Fibroblast of gingiva (primary cell): ENCODE measurements around the gene PSMD11.

ENCODE experiments used
- DNase-seq: peaks from one replicate; pipeline ENCODE4 v3.0.0-alpha.2; 2011; ENCODE audit warnings: low read depth

Gene PSMD11

DNA sequence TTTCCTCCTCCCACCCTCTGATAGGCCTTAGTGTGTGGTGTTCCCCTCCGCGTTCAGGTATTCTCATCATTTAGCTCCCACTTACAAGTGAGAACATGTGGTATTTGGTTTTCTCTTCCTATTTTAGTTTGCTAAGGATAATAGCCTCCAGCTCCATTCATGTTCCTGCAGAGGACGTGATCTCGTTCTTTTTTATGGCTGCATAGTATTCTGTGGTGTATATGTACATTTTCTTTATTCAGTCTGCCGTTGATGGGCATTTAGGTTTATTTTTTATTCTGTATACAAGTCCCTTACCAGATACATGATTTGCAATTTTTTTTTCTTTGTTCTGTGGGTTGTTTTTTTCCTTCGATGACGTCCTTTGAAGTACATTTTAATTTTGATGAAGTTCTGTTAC is 23.6 kb downstream of the PSMD11 start:
- DNase-seq = no peak

DNA sequence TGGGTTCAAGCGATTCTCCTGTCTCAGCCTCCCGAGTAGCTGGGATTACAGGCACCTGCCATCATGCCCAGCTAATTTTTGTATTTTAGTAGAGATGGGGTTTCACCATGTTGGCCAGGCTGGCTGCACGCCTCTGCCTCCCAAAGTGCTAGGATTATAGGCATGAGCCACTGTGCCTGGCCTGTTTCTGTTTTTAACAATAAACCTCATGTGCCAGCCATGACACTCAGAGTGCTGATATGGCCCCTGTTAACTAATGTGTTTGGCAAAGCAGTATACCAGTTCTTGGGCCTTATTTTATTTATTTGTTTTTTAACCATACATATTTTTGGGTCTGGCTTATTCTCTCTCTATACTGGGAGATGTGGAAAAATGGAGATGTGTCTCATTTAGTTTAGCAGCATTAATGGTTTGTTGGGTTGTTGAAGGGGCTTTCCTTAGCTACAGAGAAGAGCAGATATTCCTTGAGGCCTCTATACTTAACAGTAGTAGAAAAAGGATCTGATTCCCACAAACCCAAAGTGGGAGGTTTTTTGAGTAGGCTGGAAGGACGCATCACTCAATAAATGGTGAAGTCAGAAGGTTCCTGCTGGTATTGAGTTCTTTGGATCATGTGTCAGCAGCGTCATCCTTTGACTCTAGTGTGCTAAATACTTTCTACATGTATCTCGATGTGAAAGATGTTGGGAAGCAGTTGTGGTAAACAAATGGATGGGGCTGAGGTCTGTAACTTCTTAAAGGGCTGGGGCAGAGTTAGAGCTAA is 26.3 kb downstream of the PSMD11 start:
- DNase-seq = no peak

DNA sequence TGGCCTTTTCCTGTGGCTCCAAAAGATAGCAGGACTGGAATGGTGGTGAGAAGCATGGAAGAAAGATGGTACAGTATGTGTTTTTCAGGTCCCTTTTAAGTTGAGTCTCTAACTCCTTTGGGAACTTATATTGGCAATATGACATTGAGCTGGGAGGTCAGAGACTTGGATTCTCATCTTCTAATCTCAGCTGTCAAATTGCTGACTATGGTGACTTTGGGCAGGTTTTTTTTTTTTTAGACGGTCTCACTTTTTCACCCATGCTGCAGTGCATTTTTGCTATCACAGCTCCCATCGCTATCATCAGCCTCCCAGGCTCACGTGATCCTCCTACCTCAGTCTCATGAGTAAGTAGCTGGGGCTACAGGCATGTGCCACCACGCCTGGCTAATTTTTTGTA is 27.3 kb downstream of the PSMD11 start:
- no peak for DNase-seq

DNA sequence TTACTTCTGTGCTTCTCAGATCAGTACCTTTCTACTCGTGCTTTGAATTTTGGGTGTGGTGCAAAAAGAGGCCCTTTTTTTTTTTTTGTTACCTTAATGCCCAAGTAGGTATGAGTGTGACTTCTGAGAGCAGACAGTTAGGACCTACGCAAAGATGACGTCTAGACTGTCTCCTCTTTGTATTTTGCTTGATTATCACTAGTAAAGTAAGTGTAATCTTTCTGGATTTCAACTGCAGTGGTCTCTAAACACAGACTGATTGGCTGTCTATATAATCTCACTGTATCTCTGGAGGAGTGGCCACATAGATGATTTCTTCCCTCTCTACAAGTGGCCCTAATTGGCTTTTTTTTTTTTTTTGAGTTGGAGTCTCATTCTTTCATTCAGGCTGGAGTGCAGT is 30.9 kb downstream of the PSMD11 start:
- DNase-seq = no peak

DNA sequence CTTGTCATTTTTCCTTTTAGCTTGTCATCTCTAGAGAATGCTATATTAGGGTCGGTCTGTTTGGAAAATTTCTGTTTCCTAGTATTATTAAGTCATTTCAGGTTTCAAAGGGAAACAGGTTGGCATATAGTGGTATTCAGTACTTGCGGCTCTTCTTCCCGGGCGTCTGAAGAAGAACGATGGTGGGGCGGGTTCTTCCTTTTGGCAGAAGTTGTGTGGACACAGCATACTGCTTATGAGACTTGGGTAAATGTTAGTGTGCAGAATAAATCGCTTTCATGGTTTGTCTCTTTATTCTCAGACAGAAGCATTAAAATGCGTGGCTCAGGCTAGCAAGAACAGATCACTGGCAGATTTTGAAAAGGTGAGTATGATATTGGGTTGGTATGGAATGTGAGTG is 32.9 kb downstream of the PSMD11 start:
- no peak for DNase-seq

DNA sequence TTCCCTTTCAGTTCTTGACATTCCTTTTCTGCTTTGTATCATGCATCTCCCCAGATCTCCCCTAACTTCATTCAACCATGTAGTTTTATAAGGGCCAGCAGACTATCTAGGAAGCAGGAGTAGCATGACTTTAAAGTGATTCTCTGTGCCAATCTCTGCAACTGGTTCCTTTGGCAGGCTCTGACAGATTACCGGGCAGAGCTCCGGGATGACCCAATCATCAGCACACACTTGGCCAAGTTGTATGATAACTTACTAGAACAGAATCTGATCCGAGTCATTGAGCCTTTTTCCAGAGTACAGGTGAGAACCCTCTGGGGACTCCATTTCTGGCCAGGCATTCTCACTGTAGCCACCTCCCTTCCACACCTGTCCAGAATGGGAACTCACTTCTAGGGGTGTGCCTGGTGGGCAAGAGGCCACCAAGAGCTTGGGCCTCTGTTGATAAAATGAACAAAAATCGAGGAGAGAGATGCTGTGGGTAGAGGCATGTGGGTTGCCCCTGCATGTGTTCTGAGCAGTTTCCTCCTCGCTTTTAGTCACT is 34.8 kb downstream of the PSMD11 start:
- DNase-seq = no peak

DNA sequence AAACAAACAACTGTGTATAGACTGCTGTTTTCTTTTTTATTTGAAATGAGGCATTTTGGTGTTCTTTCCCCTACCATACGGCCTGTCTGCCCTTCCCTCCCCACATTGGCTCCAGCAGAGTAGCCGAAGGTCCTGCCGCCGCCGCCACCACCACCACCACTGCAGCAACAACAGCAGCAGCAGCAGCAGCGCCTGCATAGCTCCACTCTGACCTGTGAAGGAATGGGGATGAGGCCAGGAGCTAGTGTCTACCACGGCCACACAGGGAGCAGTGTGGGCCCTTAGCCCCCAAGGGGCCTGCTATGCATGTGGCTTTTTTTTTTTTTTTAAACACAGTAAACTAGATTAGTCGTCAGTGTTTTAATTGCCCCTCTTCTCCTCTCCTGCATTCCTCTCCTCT is 36.9 kb downstream of the PSMD11 start:
- no peak for DNase-seq

DNA sequence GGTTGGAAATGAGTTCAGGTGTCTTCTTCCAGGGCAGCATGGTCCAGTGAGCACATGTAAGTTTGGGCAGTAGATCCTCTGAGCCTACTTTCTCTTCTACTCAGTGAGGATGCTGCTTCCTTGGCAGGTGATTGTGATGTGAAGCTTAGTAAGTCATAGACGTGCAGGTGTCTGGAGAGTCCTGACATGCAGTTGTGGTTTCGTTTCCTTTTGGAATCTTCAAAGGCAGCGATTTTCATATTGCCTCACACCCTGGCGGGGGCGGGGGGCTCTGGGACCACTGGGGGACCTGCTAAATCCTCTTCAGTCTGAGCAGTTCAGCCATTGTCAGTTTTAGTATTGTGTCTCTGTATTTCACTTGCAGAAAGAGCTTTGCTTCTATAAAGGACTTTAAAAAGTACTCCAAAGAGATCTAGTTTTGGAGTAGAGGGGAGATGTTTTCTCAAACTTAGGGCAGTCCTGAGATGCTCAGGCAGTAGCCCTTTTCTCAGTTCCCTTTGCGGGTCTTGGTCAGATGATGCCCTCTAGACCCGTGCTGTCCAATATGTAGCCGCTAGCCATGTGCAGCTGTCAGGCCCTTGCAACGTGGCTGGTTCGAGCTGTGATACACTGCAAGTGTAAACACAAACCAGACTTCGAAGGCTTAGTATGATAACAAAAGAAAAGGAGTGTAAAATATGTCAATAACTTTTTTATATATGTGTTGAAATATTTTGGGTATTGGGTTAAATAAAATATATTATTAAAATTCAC is 38.4 kb downstream of the PSMD11 start:
- no peak for DNase-seq

DNA sequence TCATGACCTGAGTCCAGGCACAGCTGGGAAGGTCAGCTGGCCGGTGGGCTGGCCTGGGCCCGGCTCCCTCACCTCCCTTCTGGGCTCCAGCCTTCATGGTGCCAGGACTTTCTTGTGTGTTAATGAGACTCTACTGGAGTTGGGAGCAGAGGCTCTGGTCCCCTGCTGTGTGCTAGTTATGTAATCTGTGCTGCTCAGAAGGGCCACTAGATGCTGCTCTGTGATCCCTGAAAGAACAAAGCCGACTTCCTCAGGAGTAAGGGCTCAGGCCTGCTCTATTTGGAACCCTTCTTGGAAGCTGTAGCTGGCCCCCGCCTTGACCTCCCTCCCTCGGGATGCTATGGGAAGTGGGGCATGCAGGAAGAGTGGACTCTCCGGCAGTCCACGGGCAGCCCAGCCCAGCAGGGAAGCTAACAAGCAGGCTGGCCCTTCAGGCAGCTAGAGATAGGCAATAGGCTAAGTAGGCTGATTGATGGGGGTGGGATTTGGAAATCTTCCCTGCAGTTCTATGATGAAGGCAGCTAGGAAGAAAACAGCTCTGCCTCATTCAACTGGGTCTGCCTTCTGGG is 39.2 kb downstream of the PSMD11 start:
- DNase-seq = peak; percentile 65

DNA sequence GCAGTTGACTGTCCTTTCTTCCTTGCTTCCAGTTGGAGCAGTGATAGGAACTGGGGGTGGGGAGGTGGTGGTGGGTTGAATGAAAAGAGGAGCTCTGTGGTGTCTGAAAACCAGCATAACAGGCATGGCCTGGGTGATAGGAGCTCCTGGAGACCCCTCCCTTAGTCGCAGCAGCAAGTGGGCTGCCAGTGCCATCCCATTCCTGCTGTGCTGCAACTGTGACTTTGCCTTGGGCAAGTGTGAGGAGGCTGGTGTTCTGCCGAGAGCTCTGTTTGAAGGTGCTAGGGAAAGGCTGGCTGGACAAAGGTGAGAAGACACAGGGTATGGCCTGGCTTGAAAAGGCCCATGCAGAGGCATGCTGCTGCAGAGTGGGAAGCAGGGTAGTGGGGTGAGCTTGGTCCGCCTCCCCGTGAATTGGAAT is 39.7 kb downstream of the PSMD11 start:
- no peak for DNase-seq

DNA sequence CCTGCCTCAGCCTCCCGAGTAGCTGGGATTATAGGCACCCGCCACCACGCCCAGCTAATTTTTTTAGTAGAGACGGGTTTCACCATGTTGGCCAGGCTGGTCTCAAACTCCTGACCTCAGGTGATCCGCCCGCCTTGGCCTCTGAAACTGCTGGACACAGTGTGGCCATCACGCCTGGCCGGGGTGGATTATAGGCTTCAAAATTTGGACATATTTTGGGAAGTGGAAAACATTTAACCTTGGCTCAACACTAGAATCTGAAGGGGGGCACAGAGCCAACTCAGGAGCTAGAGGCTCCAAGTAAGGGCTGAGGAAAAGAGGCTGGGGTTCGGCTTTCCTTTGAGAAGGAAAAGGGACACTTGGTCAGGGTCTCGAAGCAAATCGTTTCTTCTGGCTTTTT is 40.3 kb downstream of the PSMD11 start:
- no peak for DNase-seq

DNA sequence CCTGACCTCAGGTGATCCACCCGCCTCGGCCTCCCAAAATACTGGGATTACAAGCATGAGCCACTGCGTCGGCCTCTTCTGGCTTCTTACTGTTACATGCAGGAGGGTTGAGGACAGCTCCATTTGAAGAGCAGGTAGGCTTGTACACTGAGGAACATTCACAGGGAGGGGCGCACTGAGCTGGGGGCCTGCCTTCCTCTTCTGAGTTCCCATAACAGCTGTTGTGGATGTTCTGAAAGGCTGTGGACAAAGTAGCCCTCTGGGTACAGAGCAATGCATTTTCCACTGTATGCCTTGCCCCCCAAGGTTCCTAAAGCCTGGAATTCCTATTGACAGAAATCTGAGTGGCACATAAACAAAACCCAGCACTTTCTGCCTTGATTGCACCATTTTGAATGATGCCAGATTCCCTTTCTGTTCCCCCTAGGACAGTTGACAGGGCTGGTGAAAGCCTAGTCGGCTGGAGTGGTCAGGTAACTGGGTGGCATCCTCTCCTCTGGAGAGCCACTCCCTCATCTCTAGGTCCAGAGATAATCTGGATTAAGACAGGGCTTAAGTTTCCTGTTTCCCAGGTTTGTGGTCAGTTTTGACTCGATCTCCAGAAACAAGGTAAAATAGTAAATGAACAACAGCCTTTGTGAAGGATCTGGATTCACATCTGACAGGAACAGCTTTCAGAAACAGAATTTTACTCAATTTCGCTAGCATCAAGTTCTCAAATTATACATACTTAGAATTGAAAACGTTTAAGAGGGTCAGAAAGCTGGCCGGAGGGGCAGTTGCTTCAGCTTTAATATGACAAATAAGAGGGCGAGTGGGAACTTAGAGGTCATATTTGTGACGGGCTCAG is 41.2 kb downstream of the PSMD11 start:
- DNase-seq = no peak

DNA sequence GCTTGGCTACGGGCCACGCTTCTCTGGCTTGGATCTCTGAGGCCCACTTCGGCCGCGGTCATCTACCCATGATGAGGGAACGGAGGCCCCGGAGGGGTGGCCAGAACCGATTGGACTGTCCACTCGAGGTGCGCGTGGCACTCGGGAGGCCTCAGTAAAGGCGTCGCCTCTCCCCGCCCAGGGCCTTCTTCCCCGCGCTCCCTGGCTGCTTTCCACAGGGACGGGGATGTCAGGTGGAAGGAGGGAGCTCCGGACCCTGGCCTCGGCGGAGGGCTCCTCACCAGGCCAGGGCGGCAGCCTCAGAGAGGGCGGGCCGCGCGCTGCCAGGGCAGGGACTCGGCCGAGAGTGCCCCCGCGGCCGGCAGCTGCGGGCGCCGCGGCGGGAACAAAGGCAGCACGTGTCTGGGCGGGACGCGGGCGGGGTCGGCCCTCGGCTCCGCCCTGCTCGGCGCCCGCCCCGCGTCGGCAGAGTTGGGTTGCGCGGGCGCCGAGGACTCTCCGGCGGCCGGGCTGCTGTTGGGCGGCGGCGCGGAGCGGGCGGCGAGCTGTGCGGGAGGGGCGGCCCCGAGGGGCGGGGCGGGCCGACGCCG is 41.9 kb downstream of the PSMD11 start:
- peak; percentile 62 for DNase-seq

DNA sequence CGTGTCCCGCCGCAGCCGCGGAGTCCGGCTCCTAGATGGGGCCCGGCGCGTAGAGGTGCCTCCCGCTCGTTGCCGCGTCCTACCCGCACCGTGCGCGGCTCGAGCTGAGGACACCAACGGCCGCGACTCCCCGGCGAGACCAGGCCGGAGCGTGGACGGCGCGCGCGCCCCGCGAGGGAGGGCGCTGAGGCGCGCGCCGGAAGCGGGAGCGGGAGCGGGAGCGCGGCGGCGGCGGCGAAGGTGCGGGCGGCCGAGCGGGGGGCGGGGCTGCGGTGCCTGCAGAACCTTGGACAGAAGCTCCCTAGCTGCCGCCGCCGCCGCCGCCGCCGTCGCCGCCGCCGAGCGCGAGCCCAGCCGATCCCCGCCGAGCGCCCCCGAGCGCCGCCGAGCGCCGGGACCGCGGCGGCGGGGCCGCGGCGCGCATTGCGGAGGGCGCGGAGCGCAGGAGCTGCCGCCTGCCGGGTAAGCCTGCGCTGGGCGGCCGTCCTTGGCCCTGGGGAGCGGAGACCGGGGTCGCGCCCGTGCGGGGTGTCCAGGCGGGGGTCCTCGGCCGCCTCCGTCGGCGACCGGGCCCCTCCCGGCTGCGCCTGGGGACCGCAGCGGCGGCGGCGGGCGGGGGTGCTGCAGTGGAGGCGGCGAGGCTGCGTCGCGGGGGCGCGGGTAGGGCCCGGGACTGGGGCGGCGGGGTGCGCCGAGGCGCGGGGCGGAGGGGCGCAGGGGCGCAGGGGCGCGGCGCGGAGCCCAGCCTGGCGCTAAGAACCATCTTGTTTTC is 42.6 kb downstream of the PSMD11 start, which contains the start of gene CDK5R1:
TSS of gene CDK5R1 (plus strand) at position 293 of the 772 bp plus-strand sequence. CDS start 628 bp downstream, outside the sequence.
- DNase-seq = peak; percentile 61

DNA sequence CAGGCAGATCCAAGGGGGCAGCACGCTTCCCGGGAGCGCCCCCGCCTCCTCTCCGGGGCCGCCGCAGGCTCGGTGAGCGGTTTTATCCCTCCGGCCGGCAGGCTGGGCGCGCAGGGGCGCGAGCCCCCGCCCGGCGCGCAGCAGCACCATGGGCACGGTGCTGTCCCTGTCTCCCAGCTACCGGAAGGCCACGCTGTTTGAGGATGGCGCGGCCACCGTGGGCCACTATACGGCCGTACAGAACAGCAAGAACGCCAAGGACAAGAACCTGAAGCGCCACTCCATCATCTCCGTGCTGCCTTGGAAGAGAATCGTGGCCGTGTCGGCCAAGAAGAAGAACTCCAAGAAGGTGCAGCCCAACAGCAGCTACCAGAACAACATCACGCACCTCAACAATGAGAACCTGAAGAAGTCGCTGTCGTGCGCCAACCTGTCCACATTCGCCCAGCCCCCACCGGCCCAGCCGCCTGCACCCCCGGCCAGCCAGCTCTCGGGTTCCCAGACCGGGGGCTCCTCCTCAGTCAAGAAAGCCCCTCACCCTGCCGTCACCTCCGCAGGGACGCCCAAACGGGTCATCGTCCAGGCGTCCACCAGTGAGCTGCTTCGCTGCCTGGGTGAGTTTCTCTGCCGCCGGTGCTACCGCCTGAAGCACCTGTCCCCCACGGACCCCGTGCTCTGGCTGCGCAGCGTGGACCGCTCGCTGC is 43.3 kb downstream of the PSMD11 start:
- no peak for DNase-seq

DNA sequence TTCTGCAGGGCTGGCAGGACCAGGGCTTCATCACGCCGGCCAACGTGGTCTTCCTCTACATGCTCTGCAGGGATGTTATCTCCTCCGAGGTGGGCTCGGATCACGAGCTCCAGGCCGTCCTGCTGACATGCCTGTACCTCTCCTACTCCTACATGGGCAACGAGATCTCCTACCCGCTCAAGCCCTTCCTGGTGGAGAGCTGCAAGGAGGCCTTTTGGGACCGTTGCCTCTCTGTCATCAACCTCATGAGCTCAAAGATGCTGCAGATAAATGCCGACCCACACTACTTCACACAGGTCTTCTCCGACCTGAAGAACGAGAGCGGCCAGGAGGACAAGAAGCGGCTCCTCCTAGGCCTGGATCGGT is 43.9 kb downstream of the PSMD11 start:
- no peak for DNase-seq

DNA sequence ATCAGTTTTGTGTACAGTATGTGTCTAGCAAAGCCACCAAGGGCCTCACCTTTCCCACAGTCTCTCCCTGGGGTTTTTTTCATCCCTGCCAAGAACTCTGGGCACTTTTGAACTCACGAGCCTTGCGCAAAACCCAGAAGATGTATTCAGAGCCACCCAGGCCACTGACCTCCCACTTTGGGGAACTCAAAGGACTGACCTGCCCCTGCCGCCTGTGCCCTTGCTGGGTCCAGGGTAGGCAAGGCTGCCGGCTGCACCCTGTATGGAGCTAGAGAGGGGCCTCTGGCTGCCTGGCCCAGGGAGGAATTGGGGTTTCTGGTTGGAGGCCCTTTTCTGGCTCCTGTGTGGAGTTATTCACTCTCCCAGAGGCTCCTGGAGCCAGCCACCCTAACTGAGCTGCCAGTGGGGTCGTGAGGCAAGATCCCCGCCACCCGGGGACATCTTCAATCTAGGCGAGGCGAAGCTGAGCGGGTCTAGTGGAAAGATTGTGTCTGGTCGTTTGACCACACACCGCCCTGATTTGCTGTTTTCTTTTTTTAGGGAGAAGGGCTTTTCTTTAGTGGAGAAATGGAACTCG is 44.4 kb downstream of the PSMD11 start:
- no peak for DNase-seq

DNA sequence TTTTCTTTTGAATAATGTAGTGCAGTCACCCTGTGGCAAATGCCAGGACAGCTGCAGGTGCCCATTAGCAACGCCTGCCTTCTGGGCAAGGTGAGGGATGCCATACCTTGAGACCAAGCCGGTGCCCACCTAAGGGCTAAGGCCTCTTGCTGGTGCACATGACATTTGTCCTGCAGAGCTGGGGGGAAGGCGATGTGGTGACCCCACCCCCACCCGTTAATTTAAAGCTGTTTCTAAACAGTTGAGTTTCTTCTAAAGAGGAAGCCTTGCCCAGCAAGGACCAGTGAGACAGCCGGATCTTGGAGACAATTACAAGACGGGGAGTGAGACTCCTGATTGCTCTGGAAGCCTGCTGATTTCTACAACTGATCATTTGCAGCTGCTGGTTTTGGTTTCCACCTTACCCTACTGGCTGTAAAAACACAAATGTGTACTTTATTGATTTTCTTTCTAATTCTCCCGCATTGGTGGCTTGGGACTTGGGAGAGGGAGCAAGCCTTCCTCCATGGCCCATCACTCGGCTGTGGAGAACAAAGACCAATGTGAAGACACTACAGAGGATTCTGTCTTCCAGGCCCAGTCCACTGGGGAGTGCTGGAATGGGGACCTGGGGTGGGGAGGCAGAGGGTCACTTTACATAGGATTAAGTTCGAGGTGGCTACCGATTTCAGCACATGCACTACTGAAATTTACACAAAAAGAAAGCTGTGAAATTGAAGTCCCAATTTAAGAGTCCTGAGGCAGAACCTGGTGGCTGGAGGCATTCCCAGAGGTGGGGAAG is 45.2 kb downstream of the PSMD11 start:
- DNase-seq = no peak

DNA sequence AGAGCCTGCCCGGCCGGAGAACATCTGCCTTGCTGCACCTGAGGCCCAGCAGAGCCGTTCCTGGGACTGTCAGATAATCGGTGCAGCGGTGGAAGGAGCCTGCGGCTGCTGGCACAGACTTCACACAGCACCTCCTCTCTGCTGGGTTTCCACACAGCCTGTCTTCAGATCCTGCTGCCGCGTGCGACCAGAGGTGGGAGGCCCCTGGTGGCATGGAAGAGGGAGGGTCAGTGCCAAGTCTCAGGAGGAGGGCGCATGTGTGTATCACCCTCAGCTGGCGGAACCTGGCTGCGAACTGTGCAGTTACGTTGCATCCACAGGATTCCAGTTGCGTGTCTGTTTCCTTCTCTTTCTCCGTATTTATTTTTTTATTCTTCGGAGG is 45.8 kb downstream of the PSMD11 start:
- DNase-seq = no peak
